Spinal cord (tissue), 4 donors: ENCODE data around the gene PAQR9. TPM values are rescaled to one million over a fixed set of nuclear protein-coding genes. Genes with fewer than 3 reads are reported as not detected.

Experiments
- polyA plus RNA-seq, 2 donors: library from polyadenylated mRNA; unstranded; fragments of 120-200 nt; gene quantifications; one replicate each; pipeline ENCODE4 v1.2.1, GENCODE V29; 2013; ENCODE audit not compliant: insufficient read length in 2 of 2
- small RNA-seq: library from RNA; depleted of rRNA; stranded (forward); fragments of <200 nt; gene quantifications from one replicate; pipeline ENCODE3, GENCODE V24; 2014; ENCODE audit warnings: low replicate concordance
- total RNA-seq, 2 donors: library from RNA; depleted of rRNA in 1 of 2; stranded (reverse); fragments of 120-200 nt in 1 of 2; fragments of >200 nt in 1 of 2; gene quantifications; one replicate each; pipeline versions ENCODE4 v1.2.3 to v1.2.4, GENCODE V29; 2013 to 2014

Gene PAQR9
- total and polyA plus RNA-seq, 4 donors: 0.66 to 5.6 (median 3.3) TPM

Small RNAs within 50 kb of the gene (small RNA-seq; reads per million reads assigned to genes)
- gene AC021074.2: not detected

Other genes starting within 250 kb of the PAQR9 start
- gene TRPC1, start 239.6 kb downstream of the PAQR9 start, total RNA-seq: 10 to 100 TPM; 32.1 to 73.5 TPM
- 10 to 100 TPM; 17.7 to 18.0 TPM for gene TRPC1, start 239.6 kb downstream of the PAQR9 start, polyA plus RNA-seq
- gene PCOLCE2, start 74.6 kb downstream of the PAQR9 start, total RNA-seq: 10 to 100 TPM in 1 of 2 donors, 1 to 10 TPM in 1; 6.8 to 11.5 TPM
- gene PCOLCE2, start 74.6 kb downstream of the PAQR9 start, polyA plus RNA-seq: 10 to 100 TPM in 1 of 2 donors, 1 to 10 TPM in 1; 8.8 to 14.7 TPM
- 100 to 1,000 TPM; 108 to 121 TPM for gene U2SURP, start 37.9 kb upstream of the PAQR9 start, total RNA-seq
- gene U2SURP, start 37.9 kb upstream of the PAQR9 start, polyA plus RNA-seq: 100 to 1,000 TPM in 1 of 2 donors, 10 to 100 TPM in 1; 74.0 to 100 TPM
- gene CHST2, start 156.1 kb upstream of the PAQR9 start, total RNA-seq: 10 to 100 TPM; 14.2 to 21.5 TPM
- gene CHST2, start 156.1 kb upstream of the PAQR9 start, polyA plus RNA-seq: 10 to 100 TPM; 26.3 to 29.6 TPM